Thoracic aorta (tissue), 2 donors: ENCODE measurements around the gene RNF187. TPM values are rescaled to one million over a fixed set of nuclear protein-coding genes. Genes with fewer than 3 reads are reported as not detected.
A peak's percentile ranks its signal among the peaks of the same experiment; 100 is the strongest.

Source experiments
- ATAC-seq: fragments of 150-250 bp; one replicate; pipeline ENCODE4 v1.8.0; 2017; ENCODE audit warnings: low read depth; ENCODE audit not compliant: insufficient number of reproducible peaks, low FRiP score
- DNase-seq: peaks from one replicate; pipeline ENCODE4 v3.0.0-alpha.2; 2020; ENCODE audit warnings: low spot score
- H3K27ac ChIP-seq, 2 donors: fragments of 200-600 bp; sonication (generic); 1 replicate in 1 of 2; 2 replicates in 1 of 2; pipeline ENCODE4 v1.5.1; 2016; ENCODE audit warnings: mild to moderate bottlenecking in 2 of 2, moderate library complexity in 2 of 2
- H3K27me3 ChIP-seq: fragments of 200-600 bp; sonication (generic); replicated peaks from 2 replicates; pipeline ENCODE4 v1.6.0; 2016; ENCODE audit warnings: mild to moderate bottlenecking; ENCODE audit not compliant: insufficient read depth
- H3K36me3 ChIP-seq: fragments of 200-600 bp; sonication (generic); one replicate; pipeline ENCODE4 v1.5.1; 2016
- H3K4me1 ChIP-seq, 2 donors: fragments of 200-600 bp; sonication (generic); 1 replicate in 1 of 2; 2 replicates in 1 of 2; pipeline versions ENCODE4 v1.5.1 to v1.6.0; 2016; ENCODE audit warnings: low read depth in 2 of 2, mild to moderate bottlenecking in 1 of 2; ENCODE audit not compliant: control insufficient read depth in 1 of 2
- H3K4me3 ChIP-seq: fragments of 200-600 bp; sonication (generic); 2 replicates; pipeline ENCODE4 v1.5.1; 2016; ENCODE audit warnings: mild to moderate bottlenecking
- H3K9me3 ChIP-seq: fragments of 200-600 bp; sonication (generic); 2 replicates; pipeline ENCODE4 v1.5.1; 2016
- total RNA-seq, 2 donors: library from RNA; depleted of rRNA; stranded (reverse); fragments of >200 nt; gene quantifications; one replicate each; pipeline versions ENCODE4 v1.1.0 to v1.2.3, GENCODE V29; 2016
- TF ChIP-seq, protein P1 (sequence below): fragments of 200-600 bp; sonication (generic); IDR thresholded peaks from one replicate; pipeline ENCODE4 v1.5.1; 2019; ENCODE audit warnings: antibody characterized with exemption

Gene RNF187
- total RNA-seq, 2 donors from 2014 or later, result 35.6 to 70.1 TPM

DNA sequence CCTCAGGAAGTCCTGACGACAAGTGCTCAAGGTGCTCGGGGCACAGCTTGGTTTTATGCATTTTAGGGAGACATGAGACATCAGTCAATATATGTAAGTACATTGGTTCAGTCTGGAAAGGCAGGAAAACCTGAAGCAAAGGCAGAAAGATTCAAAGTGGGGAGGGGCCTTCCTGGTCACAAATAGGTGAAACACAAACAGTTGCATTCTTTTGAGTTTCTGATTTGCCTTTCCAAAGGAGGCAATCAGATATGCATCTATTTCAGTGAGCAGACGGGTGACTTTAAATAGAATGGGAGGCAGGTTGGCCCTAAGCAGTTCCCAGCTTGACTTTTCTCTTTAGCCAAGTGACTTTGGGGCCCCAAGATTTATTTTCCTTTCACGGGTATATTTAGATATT lies 8.9 kb upstream of the RNF187 start:
- Histone ChIP-seq H3K36me3 (no peaks in the 10 kb centered on the region), H3K4me3 (no peak overlapping the region), H3K9me3 (no peaks in the 10 kb centered on the region), H3K27me3 (no peaks in the 10 kb centered on the region), H3K27ac (no peak overlapping the region), H3K4me1 (no peaks in the 10 kb centered on the region)
- ATAC-seq, result no peak
- TF ChIP-seq, protein P1, sequence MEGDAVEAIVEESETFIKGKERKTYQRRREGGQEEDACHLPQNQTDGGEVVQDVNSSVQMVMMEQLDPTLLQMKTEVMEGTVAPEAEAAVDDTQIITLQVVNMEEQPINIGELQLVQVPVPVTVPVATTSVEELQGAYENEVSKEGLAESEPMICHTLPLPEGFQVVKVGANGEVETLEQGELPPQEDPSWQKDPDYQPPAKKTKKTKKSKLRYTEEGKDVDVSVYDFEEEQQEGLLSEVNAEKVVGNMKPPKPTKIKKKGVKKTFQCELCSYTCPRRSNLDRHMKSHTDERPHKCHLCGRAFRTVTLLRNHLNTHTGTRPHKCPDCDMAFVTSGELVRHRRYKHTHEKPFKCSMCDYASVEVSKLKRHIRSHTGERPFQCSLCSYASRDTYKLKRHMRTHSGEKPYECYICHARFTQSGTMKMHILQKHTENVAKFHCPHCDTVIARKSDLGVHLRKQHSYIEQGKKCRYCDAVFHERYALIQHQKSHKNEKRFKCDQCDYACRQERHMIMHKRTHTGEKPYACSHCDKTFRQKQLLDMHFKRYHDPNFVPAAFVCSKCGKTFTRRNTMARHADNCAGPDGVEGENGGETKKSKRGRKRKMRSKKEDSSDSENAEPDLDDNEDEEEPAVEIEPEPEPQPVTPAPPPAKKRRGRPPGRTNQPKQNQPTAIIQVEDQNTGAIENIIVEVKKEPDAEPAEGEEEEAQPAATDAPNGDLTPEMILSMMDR, result no peak
- no peak for DNase-seq

DNA sequence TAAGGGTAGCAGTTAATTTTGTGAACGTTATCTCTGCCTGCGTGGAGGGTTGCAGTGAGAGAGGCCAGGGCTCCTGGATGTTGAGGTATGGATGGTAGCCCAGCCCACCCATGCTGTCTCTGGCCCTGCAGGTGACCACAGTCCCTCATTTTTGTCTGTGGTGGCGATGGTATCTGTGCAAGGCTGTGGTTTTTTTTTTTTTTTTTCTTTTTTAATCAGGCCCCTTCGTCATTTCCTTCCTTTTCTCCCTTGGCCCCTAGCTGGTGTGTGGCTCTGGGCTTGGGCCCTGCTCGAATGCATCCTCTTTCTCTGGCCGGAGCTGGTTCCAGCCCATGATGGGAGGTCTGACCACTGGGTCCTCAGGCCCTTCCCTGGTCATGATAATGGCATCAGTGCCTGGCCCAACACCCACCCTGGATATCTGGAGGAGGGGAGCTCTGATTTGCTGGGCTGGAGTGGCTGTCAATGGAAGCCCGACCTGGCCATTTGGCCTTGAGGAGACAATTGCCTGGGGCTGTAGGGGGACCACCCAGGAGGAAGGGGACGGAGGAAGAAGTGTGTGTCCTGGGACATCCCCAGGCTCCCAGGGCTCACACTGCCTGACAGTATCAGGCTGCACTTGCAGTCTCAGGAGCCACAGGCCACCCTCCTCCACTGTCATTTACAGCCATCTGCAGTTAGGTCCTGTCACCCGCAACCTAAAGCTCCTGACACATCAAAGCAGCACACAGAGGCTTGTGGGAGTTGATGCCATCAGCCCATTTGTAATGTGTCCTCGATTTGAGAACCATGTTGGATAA lies 8.1 kb upstream of the RNF187 start:
- no peak for DNase-seq
- no peak for ATAC-seq
- H3K27ac ChIP-seq, result peak overlapping the region in 1 of 2 donors; percentile 8

DNA sequence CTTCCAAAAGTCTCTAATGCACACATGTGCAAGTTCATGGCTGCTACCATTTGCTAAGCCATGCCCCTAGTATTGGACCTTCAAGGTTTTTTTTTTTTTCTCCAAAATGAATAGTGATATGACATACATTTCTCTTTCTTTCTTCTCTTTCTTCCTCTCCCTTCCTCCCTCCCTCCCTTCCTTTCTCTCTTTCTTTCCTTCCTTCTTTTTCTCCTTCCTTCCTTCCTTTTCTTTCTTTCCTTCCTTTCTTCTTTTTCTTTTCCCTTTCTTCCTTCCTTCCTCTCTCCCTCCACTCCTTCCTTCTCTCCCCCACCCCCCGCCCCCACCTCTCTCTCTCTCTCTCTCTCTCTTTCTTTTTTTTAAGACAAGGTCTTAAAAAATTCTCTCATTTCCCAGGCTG lies 3.4 kb upstream of the RNF187 start:
- no peak for DNase-seq
- peaks cover 19 to 23% of the 10 kb centered on the region in 2 donors for H3K4me1 ChIP-seq
- ATAC-seq, result no peak
- no peaks in the 10 kb centered on the region for H3K27me3 ChIP-seq
- no peaks in the 10 kb centered on the region for H3K9me3 ChIP-seq
- H3K36me3 ChIP-seq, result no peaks in the 10 kb centered on the region
- TF ChIP-seq, protein P1, result no peak
- H3K4me3 ChIP-seq, result no peak overlapping the region
- no peak overlapping the region for H3K27ac ChIP-seq

More for the DNA sequence above, 8.1 kb upstream of the RNF187 start:
- TF ChIP-seq, protein P1, result no peak
- Histone ChIP-seq H3K4me1 (no peaks in the 10 kb centered on the region), H3K9me3 (no peaks in the 10 kb centered on the region), H3K4me3 (no peak overlapping the region), H3K36me3 (no peaks in the 10 kb centered on the region), H3K27me3 (no peaks in the 10 kb centered on the region)

DNA sequence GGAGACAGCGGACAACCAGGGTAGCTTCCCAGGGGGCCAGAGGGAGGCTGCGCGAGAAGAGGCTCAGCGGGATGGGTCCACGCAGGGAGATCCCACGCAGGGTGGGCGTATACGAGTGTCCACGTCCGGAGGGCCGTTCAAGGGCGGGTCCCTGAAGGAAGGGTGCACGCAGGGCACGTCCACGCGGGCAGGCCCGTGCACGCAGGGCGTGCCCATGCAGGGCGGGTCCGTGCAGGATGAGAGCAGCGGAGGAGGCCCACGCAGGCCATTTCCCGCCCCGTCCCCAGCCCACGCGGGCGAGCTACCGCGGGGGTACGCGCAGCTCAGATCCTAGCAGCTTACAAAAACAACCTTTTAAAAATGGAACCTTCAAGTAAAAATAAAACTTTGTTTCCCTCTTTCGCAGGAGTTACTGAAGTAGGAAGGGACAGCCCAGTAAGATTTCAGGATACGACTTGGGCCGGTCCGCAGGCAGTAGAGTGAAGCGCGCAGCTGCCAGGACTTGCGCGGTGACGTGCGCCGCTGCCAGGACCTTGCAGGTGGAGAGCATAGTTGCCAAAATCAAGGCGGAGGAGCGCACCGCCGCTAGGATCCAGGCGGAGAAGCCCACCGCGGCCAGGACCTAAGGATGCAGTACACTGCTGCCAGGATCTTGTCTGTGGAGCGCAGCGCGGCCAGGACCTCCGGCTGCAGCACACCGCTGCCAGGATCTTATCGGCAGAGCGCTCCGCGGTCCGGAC lies 416 bp upstream of the RNF187 start:
- no peak for DNase-seq
- no peaks in the 10 kb centered on the region for H3K9me3 ChIP-seq
- ATAC-seq, result peak; percentile 65
- H3K27ac ChIP-seq, result peak overlapping the region; percentile 98 to 100
- TF ChIP-seq, protein P1, result no peak
- peaks cover 25 to 35% of the 10 kb centered on the region in 2 donors for H3K4me1 ChIP-seq
- H3K4me3 ChIP-seq, result peak overlapping the region; percentile 97
- no peaks in the 10 kb centered on the region for H3K27me3 ChIP-seq
- H3K36me3 ChIP-seq, result peaks cover 8% of the 10 kb centered on the region

DNA sequence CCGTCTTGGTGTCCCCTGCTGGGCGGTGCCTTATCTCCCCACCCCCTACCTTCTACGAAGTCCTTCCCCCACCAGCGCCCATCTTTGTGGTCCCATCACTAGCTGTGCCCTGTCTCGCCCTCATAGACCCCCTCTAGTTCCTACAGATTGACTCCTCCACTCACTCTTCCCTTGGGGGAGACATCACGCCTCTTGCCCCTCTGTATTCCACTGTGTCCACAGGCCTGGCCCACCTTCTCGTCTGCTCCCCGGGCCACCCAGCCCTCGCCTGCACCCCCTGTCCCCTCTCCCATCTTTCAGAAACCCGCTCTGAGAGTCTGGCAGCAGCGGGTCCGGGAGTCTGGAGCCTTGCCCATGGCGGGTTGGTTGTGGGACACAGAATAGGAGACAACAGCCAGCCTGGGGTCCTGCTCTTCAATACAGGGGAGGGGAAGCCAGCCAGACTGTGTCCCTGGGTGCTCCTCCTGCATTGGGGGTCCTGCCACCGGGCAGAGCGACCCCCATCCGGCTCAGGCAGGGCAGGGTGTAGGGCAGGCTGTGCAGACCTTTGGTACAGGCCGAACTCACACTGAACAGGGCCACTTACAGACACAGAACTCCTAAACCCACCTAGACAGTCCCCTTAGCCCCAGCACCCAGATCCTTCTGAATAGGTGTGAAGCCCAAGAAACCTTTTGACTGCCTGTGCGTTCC lies 1.1 kb downstream of the RNF187 start:
- H3K4me3 ChIP-seq, result peak overlapping the region; percentile 97
- DNase-seq (no peak), ATAC-seq (no peak)
- H3K36me3 ChIP-seq, result peaks cover 8% of the 10 kb centered on the region
- H3K4me1 ChIP-seq, result peaks cover 25 to 35% of the 10 kb centered on the region in 2 donors
- no peaks in the 10 kb centered on the region for H3K9me3 ChIP-seq
- TF ChIP-seq, protein P1, result no peak
- peak overlapping the region; percentile 6 to 47 for H3K27ac ChIP-seq
- H3K27me3 ChIP-seq, result no peaks in the 10 kb centered on the region
